ENCODE data around the gene CRYBB2. TPM values are rescaled to one million over a fixed set of nuclear protein-coding genes. Genes with fewer than 3 reads are reported as not detected.
"Not testable (repeated sequence)": the region's sequence is repeated elsewhere in the genome, so short reads cannot be mapped to it uniquely, and the experiment has no call there.

CRYBB2 gene
- total RNA-seq, 2 experiments from 2014 or later = not detected

DNA sequence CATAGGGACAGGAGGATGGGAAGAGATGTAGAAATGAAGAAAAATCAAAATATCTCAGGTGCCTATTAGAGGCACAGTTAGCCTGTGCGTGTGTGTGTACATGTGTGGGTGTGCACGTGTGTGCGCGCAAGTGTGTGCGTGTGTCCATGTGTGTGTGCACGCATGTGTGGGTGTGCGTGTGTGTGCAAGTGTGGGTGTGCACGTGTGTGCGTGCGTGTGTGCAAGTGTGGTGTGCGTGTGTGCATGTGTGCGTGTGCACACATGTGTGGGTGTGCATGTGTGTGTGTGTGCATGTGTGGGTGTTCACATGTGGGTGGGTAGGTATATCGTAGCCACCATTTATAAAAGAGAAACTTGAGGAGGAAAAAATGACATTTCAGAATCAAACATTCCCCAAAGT is 9.4 kb downstream of the CRYBB2 start:
- POLR2A ChIA-PET = no interaction called here
- Mint-ChIP-seq H3K4me1 (ENCODE audit: low read depth) (no peaks in the 10 kb centered on the region), H3K27ac (no peak overlapping the region), H3K9me3 (no peaks in the 10 kb centered on the region), H3K36me3 (ENCODE audit: low read depth) (no peaks in the 10 kb centered on the region), H3K4me3 (no peak overlapping the region), H3K27me3 (peaks cover 17% of the 10 kb centered on the region)
- DNase-seq = no peak
- TF ChIP-seq, protein P1, sequence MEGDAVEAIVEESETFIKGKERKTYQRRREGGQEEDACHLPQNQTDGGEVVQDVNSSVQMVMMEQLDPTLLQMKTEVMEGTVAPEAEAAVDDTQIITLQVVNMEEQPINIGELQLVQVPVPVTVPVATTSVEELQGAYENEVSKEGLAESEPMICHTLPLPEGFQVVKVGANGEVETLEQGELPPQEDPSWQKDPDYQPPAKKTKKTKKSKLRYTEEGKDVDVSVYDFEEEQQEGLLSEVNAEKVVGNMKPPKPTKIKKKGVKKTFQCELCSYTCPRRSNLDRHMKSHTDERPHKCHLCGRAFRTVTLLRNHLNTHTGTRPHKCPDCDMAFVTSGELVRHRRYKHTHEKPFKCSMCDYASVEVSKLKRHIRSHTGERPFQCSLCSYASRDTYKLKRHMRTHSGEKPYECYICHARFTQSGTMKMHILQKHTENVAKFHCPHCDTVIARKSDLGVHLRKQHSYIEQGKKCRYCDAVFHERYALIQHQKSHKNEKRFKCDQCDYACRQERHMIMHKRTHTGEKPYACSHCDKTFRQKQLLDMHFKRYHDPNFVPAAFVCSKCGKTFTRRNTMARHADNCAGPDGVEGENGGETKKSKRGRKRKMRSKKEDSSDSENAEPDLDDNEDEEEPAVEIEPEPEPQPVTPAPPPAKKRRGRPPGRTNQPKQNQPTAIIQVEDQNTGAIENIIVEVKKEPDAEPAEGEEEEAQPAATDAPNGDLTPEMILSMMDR (IDR thresholded peaks at IDR 0.05) = no peak
- intact Hi-C loops (cut with micrococcal nuclease) = no loop called here
- no peak for ATAC-seq
- CTCF ChIA-PET = no interaction called here

DNA sequence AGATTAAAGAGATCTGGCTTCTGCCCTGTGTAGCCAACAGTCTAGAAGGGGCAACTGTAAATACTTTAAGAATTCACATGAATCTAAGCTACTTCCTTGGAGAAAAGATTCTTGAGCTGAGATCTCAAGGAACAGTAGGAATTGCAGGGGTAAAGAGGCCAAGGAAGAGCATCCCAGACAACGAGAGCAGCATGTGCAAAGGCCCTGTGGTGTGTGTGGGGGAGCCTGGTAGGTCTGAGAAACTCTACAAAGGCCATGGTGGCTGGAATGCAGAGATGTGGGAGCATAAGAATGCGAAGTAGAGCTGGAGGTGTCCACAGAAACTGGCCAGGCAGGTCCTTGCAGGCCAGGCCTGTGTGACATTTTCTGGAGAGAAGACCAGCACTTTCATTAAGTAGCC is 11.3 kb downstream of the CRYBB2 start:
- H3K4me1 Mint-ChIP-seq (ENCODE audit: low read depth); DNase-seq; H3K9me3 Mint-ChIP-seq; H3K27ac Mint-ChIP-seq; POLR2A ChIA-PET; intact Hi-C loops (cut with micrococcal nuclease); H3K4me3 Mint-ChIP-seq; ATAC-seq; H3K36me3 Mint-ChIP-seq (ENCODE audit: low read depth); CTCF ChIA-PET: not testable (repeated sequence)
- peaks cover 30% of the 10 kb centered on the region for H3K27me3 Mint-ChIP-seq

DNA sequence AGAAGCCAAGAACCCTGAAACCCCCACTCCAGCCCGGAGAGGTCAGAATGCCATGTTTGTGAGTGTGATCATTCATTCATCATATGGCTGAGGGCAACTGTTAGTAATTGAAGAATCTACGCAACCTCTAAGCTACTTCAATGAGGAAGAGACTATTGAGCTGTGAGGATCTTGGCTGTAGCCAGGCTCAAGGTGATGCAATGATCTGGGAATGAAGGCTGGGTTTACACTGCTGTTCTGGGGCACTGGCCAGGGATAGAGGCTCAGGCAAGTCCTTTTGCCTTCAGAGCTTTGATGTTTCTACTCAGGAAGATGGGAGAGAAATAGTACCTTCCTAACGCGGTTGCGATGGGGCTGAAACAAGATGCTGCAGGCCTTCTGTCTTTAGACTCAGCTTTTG is 12.9 kb downstream of the CRYBB2 start:
- intact Hi-C loops (cut with micrococcal nuclease) = no loop called here
- TF ChIP-seq, protein P1 (IDR thresholded peaks at IDR 0.05) = no peak
- CTCF ChIA-PET = no interaction called here
- Mint-ChIP-seq H3K4me1 (ENCODE audit: low read depth) (peaks cover 3% of the 10 kb centered on the region), H3K9me3 (no peaks in the 10 kb centered on the region), H3K27ac (no peak overlapping the region), H3K27me3 (peaks cover 34% of the 10 kb centered on the region), H3K4me3 (no peak overlapping the region), H3K36me3 (ENCODE audit: low read depth) (no peaks in the 10 kb centered on the region)
- no peak for ATAC-seq
- DNase-seq = no peak
- POLR2A ChIA-PET = no interaction called here

DNA sequence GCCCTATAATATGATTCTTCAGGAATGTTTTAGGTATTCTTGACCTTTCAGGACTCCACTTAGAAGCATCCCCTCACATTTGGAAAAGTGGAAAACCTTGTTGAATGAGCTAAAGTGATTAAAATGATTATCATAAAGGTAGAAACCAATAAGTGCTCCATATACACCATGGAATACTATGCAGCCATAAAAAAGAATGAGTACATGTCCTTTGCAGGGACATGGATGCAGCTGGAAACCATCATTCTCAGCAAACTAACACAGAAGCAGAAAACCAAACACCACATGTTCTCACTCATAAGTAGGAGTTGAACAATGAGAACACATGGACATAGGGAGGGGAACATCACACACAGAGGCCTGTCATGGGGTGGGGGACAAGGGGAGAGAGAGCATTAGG is 14.3 kb downstream of the CRYBB2 start:
- peaks cover 38% of the 10 kb centered on the region for H3K27me3 Mint-ChIP-seq
- H3K9me3 Mint-ChIP-seq; H3K36me3 Mint-ChIP-seq (ENCODE audit: low read depth); DNase-seq; intact Hi-C loops (cut with micrococcal nuclease); POLR2A ChIA-PET; H3K27ac Mint-ChIP-seq; CTCF ChIA-PET; H3K4me3 Mint-ChIP-seq; ATAC-seq; H3K4me1 Mint-ChIP-seq (ENCODE audit: low read depth): not testable (repeated sequence)

DNA sequence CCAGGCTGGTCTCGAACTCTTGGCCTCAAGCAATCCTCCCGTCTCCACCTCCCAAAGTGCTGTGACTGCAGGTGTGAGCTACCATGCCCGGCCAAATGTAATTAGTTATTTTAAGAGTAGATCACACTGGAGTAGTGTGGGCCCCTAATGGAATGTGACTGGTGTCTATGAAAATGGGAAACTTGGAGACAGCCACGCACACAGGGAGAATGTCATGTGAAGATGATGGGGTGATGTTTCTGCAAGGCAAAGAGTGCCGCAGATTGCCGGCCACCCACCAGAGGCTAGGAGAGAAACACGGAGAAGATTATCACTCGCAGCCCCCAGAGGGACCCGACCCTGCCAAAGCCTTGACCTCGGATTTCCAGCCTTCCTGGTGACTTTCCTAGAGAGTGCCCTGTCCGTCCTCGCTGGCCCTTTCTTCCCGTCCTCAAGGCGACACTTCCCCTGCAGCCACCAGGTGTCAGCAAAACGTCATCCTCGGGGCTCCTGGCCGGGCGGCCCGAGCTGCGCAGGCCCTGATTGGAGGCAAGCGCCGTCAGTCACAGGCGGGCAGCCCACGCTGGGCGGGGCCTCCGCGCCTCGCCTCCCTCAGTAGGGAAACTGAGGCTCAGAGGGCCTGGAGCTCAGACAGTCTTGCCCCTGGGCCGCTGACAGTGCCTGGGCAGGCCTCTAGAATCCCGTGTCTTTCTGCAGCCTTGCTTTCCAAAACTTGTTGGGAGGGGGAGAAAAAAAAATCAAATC is 16.3 kb downstream of the CRYBB2 start:
- Mint-ChIP-seq H3K4me1 (ENCODE audit: low read depth) (peaks cover 3% of the 10 kb centered on the region), H3K9me3 (no peaks in the 10 kb centered on the region), H3K36me3 (ENCODE audit: low read depth) (no peaks in the 10 kb centered on the region), H3K27me3 (peaks cover 37% of the 10 kb centered on the region), H3K4me3 (no peak overlapping the region), H3K27ac (no peak overlapping the region)
- ATAC-seq = peak; percentile 100
- DNase-seq = peak; percentile 86
- TF ChIP-seq, protein P1 (IDR thresholded peaks at IDR 0.05) = peak; percentile 86
- intact Hi-C loops (cut with micrococcal nuclease) = loop anchor here (5.0 kb wide), 1 partner anchor 97 kb away; no protein-coding TSS in a partner anchor
- ChIA-PET POLR2A (no interaction called here), CTCF (interaction anchor here (0.7 to 2.4 kb wide), 5 partner anchors 10 to 206 kb away, joined by 3 to 9 read pairs (median 4); no protein-coding TSS in a partner anchor)

DNA sequence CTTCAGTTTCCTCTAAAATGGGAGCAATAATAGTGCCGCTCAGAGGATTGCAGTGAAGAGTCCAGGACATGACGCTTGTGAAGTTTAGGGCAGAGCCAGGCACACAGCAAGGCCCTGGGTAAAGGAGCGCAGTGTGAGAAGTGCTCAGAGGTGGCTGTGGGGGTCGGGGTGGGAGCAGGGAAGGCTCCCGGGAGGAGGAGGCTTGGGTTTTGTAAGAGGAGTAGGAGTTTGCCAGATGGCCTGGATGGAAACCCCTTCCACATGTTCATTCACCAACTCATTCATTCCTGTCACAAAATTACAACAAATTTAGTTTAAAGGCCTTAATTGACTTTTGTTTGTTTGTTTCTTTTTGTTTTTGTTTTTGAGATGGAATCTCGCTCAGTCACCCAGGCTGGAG is 17.0 kb downstream of the CRYBB2 start:
- H3K4me3 Mint-ChIP-seq = no peak overlapping the region
- peaks cover 38% of the 10 kb centered on the region for H3K27me3 Mint-ChIP-seq
- TF ChIP-seq, protein P1 (IDR thresholded peaks at IDR 0.05) = no peak
- ChIA-PET CTCF (interaction anchor here (0.7 to 2.4 kb wide), 5 partner anchors 11 to 205 kb away, joined by 3 to 9 read pairs (median 4); no protein-coding TSS in a partner anchor), POLR2A (no interaction called here)
- H3K27ac Mint-ChIP-seq = no peak overlapping the region
- intact Hi-C loops (cut with micrococcal nuclease) = loop anchor here (5.0 kb wide), 1 partner anchor 96 kb away; no protein-coding TSS in a partner anchor
- H3K4me1 Mint-ChIP-seq (ENCODE audit: low read depth) = peaks cover 3% of the 10 kb centered on the region
- no peak for ATAC-seq
- no peaks in the 10 kb centered on the region for H3K9me3 Mint-ChIP-seq
- no peaks in the 10 kb centered on the region for H3K36me3 Mint-ChIP-seq (ENCODE audit: low read depth)
- DNase-seq = no peak
